Kasumi-1 (cell line): ENCODE results near the gene CA10.

Experiments used
- DNase-seq, 2 experiments: peaks; one replicate each; lab custom pipeline; 2025; lab: John Stamatoyannopoulos, UW

CA10 gene

DNA sequence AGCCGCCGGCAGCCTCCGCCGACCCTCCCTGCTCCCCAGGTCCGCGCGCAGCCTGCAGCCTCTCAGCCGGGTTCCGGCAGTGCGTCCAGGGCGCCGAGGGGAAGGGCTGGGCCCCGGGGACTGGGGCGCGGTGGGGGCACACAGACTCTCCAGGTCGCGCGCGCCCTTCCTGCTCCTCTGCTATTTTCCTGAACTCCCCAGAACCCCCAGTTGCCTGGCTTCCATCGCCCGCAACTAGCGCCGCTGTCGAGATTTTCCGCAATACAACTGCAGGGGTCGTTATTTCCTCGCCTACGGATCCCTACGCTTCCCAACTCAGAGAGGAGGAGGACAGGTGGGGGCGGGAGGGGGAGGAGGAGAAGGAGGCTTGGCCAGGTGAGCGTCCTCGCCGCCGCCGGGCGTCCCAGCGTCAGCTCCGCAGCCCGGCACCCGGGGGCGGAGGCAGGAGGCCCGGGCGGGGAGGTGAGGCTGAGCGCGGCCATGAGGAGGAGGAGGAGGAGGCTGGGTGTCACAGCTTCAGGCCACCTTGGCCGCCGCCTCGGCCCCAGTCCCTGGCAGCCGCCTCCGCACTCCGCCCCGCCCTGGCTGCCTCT is at the start of gene CA10:
Gene CA10, minus strand, starts transcription at position 265 of the 593 bp plus-strand sequence.
- no peak for DNase-seq

GRCh38 chr17:52207796-52208195 is 49.3 kb upstream of the CA10 start:
- DNase-seq = no peak

DNA sequence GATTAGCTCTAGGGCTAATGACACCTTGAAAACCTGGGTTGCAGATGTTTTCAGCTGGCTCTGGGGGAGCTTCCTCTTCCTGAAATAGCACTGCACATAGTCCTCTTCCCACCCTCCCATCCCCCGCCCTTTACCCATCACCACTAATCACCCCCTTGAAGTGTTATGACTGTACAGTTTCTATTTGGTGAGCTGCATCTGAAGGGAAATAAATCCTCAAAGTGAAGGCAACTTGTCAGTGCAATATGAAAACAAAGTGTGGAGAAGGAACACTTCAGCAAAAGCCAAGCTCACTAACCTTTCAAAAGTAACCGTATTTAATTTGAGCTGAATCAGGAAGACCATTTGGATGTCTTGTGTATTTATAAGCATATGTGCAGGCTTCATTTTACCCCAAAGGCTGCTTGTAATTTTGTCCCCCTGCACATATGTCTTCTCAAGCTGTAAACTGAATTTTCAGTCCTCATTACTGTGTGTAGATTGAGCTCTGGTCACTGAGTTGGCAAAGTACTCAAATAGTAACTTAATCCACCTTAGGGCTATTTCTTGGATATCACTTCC is 44.1 kb upstream of the CA10 start:
- DNase-seq = no peak

- peak; percentile 62 for DNase-seq
These were observed 43.4 kb upstream of the CA10 start for GRCh38 chr17:52201767-52202519.

GRCh38 chr17:52191491-52191890 is 33.0 kb upstream of the CA10 start:
- no peak for DNase-seq

- DNase-seq = no peak
These were observed 23.3 kb upstream of the CA10 start for GRCh38 chr17:52181782-52182181.

DNA sequence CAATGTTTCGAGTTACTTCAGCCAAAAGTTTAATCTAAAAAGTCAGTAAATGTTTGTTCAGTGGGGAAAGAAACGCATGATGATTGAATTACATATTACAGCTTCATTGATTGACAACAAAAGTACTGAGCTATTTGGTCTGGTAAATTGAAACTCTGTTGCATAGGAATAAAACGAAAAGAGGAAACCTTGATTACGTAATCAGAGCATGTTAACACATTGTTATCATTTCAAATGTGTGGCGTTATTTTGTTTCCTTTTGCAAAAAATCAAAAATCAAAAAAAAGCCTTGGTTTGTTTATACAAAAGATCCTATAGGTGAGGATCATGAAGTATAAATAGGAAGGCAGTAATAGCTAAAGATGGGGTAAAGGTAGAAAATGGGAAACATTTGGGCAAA is 19.5 kb upstream of the CA10 start:
- DNase-seq = peak in 1 of 2 experiments; percentile 5

GRCh38 chr17:52170963-52171572 is 12.6 kb upstream of the CA10 start:
- peak; percentile 20 to 67 for DNase-seq

GRCh38 chr17:52160136-52160567 is 1.6 kb upstream of the CA10 start:
- no peak for DNase-seq

DNA sequence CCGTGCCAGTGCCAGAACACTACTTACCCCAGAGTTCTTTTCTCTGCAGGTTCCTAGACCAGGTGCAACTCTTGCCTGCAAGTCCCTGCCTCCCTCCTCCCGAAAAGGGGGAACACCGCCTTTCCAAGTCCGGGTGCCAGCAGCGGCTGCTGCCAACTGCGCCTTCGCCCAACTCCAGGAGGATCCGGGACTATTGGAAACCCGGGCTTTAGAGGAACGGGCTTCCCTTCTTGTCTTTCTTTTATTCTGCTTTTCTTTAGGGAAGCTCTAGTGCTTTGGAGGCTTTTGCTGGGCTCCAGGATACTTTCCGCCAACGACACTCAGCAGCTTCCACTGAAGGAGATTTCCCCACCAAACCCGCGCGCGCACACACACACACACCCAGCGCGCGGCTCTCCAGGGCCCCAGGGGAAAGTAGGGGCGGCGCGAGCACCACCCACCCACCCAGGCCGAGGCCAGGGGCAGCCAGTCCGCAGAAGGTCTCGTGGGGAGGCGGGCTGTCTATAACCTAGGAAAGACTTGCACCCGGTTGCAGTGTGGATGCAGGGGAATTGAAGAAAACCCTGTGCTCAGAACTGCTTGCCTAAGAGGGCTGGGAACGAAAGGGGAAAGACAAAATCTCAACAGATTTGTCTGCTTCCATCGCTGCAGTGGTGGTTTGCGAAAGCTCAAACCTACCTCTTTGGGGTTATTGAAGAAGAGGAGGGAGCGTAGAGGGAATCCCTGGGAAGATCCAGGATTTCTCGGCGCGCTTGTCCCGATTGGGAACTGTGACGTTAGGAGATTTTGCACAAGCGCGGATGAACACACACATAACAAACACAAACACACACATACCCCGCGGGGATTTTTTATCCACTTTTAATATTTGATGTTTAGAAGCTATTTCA is 977 bp upstream of the CA10 start:
- no peak for DNase-seq

DNA sequence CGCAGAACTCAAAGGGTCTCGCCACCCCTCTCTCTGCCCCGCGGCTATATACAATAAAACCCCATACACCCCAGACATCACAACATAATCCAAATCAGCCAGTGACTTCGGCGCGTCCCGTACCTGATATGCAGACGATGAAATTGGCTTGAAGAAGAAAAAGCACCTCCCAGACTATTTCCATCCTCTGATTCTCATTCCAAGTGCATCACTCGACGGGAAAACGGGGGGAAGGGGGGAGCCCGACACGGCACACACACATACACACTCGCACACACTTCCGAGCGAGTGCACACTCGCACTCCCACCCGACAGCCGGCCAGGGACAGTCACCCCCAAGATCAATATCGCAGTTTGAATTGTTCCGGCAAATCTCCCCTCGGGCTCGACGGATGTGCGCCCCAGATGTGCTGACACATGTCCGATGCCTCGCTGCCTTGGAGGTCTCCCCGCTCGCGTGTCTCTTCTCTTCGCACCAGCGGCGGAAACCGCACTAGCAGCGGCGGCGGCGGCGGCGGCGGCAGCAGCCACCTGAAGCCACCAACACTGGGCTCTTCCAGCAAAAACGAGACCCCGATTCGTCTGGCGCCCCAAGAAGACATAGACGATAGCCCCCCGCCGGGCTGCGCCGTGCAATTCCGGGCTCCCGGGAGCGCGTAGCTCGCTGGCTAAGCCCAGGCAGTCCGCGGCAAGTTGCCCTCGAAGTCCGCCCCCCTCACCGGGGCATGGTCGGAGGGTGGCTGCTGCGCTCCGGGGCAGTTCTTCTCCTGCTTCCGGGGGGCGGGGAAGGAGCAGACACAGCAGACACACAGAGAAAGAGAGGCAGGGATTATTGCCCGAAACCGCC is 688 bp downstream of the CA10 start:
- DNase-seq = no peak

- no peak for DNase-seq
These were observed 1.6 kb downstream of the CA10 start for GRCh38 chr17:52156576-52157570.

- DNase-seq = no peak
These were observed 3.2 kb downstream of the CA10 start for GRCh38 chr17:52155301-52155700.

DNA sequence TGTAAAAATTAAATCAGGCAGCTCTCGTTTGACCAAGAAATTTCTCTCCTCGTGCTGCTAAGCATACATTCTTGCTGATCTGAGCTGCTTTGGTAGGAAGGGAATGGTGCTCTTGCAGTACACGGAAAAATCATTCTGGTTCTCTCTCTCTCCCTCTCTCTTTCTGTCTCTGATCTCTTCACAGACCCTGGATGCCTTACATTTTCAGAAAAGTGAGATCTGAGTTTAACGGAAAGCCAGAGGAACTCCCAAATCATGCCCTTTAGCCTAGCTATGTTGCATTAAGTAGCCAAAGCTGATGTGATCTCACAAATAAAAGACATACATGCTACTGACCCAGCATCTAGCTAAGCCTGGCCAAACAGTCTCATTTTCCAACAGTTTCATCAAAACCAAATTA is 4.0 kb downstream of the CA10 start:
- no peak for DNase-seq

- no peak for DNase-seq
These were observed 7.6 kb downstream of the CA10 start for GRCh38 chr17:52150935-52151334.

DNA sequence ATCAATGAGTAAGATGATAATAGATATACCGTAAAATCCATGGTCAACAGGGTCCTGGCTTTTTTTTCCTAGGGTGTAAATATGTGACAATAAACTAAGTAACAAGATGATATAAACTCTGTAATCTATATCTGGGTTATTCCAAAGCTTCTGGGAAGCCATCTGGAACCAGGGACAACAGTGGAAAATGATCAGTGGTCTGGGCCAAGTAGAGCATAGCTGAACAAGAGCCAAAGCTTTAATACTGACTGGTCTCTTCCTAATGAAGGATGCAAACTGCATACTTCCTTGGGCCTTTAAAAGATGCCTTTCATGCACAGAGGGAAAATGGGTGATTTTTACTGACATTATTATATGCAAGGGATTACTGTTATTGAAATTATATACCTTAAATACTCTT is 8.9 kb downstream of the CA10 start:
- DNase-seq = no peak

- DNase-seq = no peak
These were observed 9.6 kb downstream of the CA10 start for GRCh38 chr17:52148969-52149351.

DNA sequence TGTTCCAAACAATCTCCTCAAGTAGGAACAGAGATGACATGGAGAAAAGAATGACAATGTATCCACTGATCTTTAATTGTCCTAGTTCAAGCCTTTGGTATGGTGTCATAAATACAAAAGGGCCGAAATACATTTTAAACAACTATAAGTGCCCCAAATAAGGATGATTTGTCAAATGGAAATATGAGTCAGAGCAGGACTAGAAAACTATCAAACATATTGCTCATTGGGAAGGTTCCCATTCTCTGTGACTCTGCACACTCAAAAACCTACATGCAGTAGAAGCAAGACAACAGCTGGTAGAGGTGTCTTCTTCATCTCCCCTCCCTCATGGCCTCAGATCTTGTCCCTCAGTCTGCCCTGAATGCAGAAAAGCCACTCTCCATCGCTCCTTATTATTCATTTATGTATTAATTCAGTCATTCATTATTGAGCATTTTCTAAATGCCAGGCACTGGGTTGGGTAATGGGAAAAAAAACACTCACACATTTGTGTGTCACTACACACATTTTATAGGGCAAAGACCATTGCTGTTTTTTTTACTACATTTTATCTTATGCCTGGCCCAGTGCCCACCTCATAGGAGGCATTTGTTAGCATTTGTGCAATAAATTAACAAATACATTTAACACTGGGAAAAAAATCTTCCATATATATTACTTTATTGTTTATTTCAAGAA is 10.1 kb downstream of the CA10 start:
- DNase-seq = no peak

DNA sequence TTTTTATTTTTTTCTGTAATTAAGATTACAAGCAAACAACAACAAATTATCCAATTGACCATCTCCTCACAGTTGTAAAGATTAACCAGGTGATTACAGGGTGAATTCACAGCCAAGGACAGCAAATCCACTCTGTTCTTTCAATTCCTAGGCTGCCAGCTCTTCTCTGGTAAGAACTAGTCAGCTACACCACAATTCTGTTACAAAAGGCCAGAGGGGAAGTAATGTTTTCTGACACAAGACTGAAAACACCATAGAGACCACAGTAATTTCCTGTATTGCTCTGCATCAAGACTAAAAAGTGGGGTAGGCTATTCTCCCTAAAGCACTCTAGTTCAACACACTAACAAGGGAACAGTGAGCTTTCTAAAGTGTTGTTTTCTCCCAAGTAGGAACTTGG is 10.6 kb downstream of the CA10 start:
- peak; percentile 98 to 99 for DNase-seq
